PC-3 (cell line): ENCODE results near the gene FYN. TPM values are rescaled to one million over a fixed set of nuclear protein-coding genes. Genes with fewer than 3 reads are reported as not detected.

ENCODE experiments used
- ATAC-seq: fragments of 200-7000 bp; cut with Tn5 transposase; 2 replicates; pipeline ENCODE4 v1.9.1; 2020; ENCODE audit warnings: mild to moderate bottlenecking, moderate library complexity
- BruUV-seq: library from RNA; stranded (reverse); fragments of 400-500 nt; replicated peaks from 2 replicates; lab custom pipeline; 2021; lab: Mats Ljungman, UMichigan
- CTCF ChIA-PET: fragments of 300-600 bp; sonication (Branson Sonifier 250); formaldehyde crosslinking; loops from one replicate; lab custom pipeline; 2022; ENCODE audit warnings: antibody characterized with exemption; lab: Charles Lee
- POLR2A ChIA-PET: fragments of 300-600 bp; sonication (Branson Sonifier 250); formaldehyde crosslinking; loops from one replicate; lab custom pipeline; 2022; ENCODE audit warnings: antibody characterized with exemption; ENCODE audit not compliant: unreplicated experiment; lab: Charles Lee
- DNase-seq: peaks from one replicate; pipeline ENCODE4 v3.0.0-alpha.2; 2015
- H2AFZ ChIP-seq: fragments of 300-600 bp; sonication (generic); 2 replicates; pipeline ENCODE4 v1.6.0; 2016; ENCODE audit warnings: antibody characterized with exemption, low read length
- H3F3A ChIP-seq: fragments of 300-600 bp; sonication (generic); one replicate; pipeline ENCODE4 v1.6.0; 2017; ENCODE audit warnings: antibody characterized with exemption, low read length, control low read depth, mild to moderate bottlenecking; ENCODE audit not compliant: unreplicated experiment
- H3K27ac ChIP-seq: fragments of 300-600 bp; sonication (generic); 2 replicates; pipeline ENCODE4 v1.5.1; 2016; ENCODE audit warnings: mild to moderate bottlenecking, low read length
- H3K27me3 ChIP-seq: fragments of 300-600 bp; sonication (generic); 2 replicates; pipeline ENCODE4 v1.6.1; 2016; ENCODE audit warnings: low read length, mixed read lengths
- H3K36me3 ChIP-seq: fragments of 300-600 bp; sonication (generic); 2 replicates; pipeline ENCODE4 v1.6.1; 2016; ENCODE audit warnings: low read depth, mixed run types, low read length, mixed read lengths
- H3K4me1 ChIP-seq: fragments of 300-600 bp; sonication (generic); 2 replicates; pipeline ENCODE4 v1.5.1; 2016; ENCODE audit warnings: low read length; ENCODE audit not compliant: insufficient read depth
- H3K4me2 ChIP-seq: fragments of 300-600 bp; sonication (generic); 2 replicates; pipeline ENCODE4 v1.6.0; 2016; ENCODE audit warnings: low read length
- H3K4me3 ChIP-seq: fragments of 300-600 bp; sonication (generic); 2 replicates; pipeline ENCODE4 v1.5.1; 2016; ENCODE audit warnings: mild to moderate bottlenecking, low read length, mixed read lengths
- H3K79me2 ChIP-seq: fragments of 300-600 bp; sonication (generic); 2 replicates; pipeline ENCODE4 v1.6.1; 2017; ENCODE audit warnings: low read length, mixed read lengths
- H3K9ac ChIP-seq: fragments of 300-600 bp; sonication (generic); 2 replicates; pipeline ENCODE4 v1.6.0; 2016; ENCODE audit warnings: mild to moderate bottlenecking, low read length
- H3K9me2 ChIP-seq: fragments of 300-600 bp; sonication (generic); replicated peaks from 2 replicates; pipeline ENCODE4 v1.6.1; 2016; ENCODE audit warnings: mixed run types, low read length, mixed read lengths
- H3K9me3 ChIP-seq: fragments of 300-600 bp; sonication (generic); 2 replicates; pipeline ENCODE4 v1.6.1; 2016; ENCODE audit warnings: low read length, mixed read lengths
- H4K20me1 ChIP-seq: fragments of 300-600 bp; sonication (generic); 2 replicates; pipeline ENCODE4 v1.6.1; 2016; ENCODE audit warnings: low read length, mixed read lengths
- EZH2 ChIP-seq: fragments of 300-600 bp; sonication (generic); IDR thresholded peaks from one replicate; pipeline ENCODE4 v1.6.1; 2017; ENCODE audit warnings: antibody characterized with exemption, mild to moderate bottlenecking, low read length; ENCODE audit not compliant: unreplicated experiment
- EZH2phosphoT487 ChIP-seq: fragments of 300-600 bp; sonication (generic); IDR thresholded peaks from 2 replicates; pipeline ENCODE4 v1.6.1; 2018; ENCODE audit warnings: mild to moderate bottlenecking, antibody characterized with exemption, low read length, borderline replicate concordance
- intact Hi-C: fragments of 100-400 bp; cut with micrococcal nuclease; formaldehyde crosslinking; loops from 2 replicates; pipeline ENCODE4 v1.9.0; 2023
- total RNA-seq: library from RNA; depleted of rRNA; stranded (reverse); fragments of >200 nt; gene quantifications from 2 replicates; pipeline ENCODE4 v1.2.3, GENCODE V29; 2014
- TF ChIP-seq, protein P1 (sequence below): fragments of 300-600 bp; sonication (generic); conservative IDR thresholded peaks from 2 replicates; pipeline ENCODE4 v1.5.1; 2017; ENCODE audit warnings: antibody characterized with exemption, low read depth, mild to moderate bottlenecking, low read length

The FYN gene
- total RNA-seq, 1 experiment from 2014 or later: 27.6 TPM

DNA sequence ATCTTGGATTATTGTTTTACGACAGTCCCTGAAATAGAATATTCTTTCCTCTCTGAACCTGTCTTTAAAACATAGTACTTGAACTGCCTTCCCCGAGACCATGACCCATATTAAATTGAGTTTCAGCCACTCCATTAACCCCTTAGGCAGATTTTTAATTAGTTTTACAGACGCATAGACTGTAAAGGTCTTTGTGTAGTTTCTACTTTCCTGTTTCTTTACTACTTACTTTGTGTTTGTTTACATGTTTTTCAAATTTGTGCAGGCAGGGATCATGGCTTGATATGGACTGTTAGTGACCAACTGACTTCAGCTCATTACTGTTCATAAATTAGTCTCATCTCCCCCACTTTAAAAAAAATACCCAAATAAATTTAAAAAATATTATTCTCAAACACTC, 53.8 kb downstream of the FYN start:
- TF ChIP-seq EZH2phosphoT487 (no peak), EZH2 (no peak)
- TF ChIP-seq, protein P1, sequence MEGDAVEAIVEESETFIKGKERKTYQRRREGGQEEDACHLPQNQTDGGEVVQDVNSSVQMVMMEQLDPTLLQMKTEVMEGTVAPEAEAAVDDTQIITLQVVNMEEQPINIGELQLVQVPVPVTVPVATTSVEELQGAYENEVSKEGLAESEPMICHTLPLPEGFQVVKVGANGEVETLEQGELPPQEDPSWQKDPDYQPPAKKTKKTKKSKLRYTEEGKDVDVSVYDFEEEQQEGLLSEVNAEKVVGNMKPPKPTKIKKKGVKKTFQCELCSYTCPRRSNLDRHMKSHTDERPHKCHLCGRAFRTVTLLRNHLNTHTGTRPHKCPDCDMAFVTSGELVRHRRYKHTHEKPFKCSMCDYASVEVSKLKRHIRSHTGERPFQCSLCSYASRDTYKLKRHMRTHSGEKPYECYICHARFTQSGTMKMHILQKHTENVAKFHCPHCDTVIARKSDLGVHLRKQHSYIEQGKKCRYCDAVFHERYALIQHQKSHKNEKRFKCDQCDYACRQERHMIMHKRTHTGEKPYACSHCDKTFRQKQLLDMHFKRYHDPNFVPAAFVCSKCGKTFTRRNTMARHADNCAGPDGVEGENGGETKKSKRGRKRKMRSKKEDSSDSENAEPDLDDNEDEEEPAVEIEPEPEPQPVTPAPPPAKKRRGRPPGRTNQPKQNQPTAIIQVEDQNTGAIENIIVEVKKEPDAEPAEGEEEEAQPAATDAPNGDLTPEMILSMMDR: no peak
- Histone ChIP-seq H3K9me3 (no peaks in the 10 kb centered on the region), H3K79me2 (no peaks in the 10 kb centered on the region), H3K9me2 (no peaks in the 10 kb centered on the region), H3K9ac (no peak overlapping the region), H3F3A (no peaks in the 10 kb centered on the region), H3K36me3 (no peaks in the 10 kb centered on the region), H3K4me3 (no peak overlapping the region), H3K27ac (no peak overlapping the region), H3K4me1 (peaks cover 14% of the 10 kb centered on the region), H2AFZ (no peak overlapping the region), H3K27me3 (no peaks in the 10 kb centered on the region), H4K20me1 (no peaks in the 10 kb centered on the region), H3K4me2 (no peak overlapping the region)
- DNase-seq: no peak
- intact Hi-C loops: no loop called here
- ChIA-PET CTCF (no interaction called here), POLR2A (no interaction called here)
- no peak for ATAC-seq
- BruUV-seq: no TSS peak

DNA sequence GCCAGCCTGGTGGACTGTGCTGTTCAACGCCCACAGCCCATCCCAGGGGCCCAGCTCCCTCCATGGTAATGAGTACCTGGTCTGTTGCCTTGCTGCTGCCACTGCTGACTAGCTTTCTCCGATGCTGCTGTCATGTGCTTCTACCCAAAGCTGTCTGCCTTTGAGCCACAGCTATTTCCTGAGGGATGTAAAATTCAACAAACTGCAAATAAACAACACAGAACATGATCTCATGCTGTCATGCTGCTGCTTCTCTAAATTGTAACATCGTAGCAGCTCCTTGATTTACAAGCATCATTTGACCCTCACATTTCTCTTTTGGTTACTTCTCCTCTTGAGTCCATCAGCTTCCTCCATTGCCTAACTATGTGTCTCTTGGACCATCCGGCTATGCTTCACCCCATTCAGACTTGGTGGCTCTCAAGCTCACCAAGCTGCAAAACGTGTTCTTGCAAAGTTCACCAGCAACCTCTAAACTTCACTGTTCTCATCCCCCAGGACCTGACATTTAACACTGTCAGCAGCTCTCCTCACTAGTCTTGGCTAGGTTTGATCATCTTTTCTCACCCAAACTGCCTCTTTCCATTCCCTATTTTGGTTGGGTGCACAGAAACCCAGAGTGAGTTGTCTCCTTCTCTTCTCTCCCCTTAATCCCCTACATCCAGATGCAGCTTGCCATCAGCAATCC, 54.6 kb downstream of the FYN start:
- no peaks in the 10 kb centered on the region for H4K20me1 ChIP-seq
- intact Hi-C loops: no loop called here
- H3K9ac ChIP-seq: no peak overlapping the region
- no peak for DNase-seq
- CTCF ChIA-PET: no interaction called here
- H3F3A ChIP-seq: no peaks in the 10 kb centered on the region
- no peak overlapping the region for H3K4me3 ChIP-seq
- H3K27me3 ChIP-seq: no peaks in the 10 kb centered on the region
- no peak overlapping the region for H2AFZ ChIP-seq
- H3K27ac ChIP-seq: no peak overlapping the region
- no peak for TF ChIP-seq EZH2
- TF ChIP-seq, protein P1: no peak
- no peak for TF ChIP-seq EZH2phosphoT487
- no TSS peak for BruUV-seq
- POLR2A ChIA-PET: interaction anchor here (0.6 kb wide), 1 partner anchor 26 kb away, joined by 3 read pairs; no protein-coding TSS in a partner anchor
- H3K9me3 ChIP-seq: no peaks in the 10 kb centered on the region
- peaks cover 12% of the 10 kb centered on the region for H3K4me1 ChIP-seq
- H3K9me2 ChIP-seq: no peaks in the 10 kb centered on the region
- no peak overlapping the region for H3K4me2 ChIP-seq
- H3K79me2 ChIP-seq: no peaks in the 10 kb centered on the region
- H3K36me3 ChIP-seq: no peaks in the 10 kb centered on the region
- no peak for ATAC-seq

DNA sequence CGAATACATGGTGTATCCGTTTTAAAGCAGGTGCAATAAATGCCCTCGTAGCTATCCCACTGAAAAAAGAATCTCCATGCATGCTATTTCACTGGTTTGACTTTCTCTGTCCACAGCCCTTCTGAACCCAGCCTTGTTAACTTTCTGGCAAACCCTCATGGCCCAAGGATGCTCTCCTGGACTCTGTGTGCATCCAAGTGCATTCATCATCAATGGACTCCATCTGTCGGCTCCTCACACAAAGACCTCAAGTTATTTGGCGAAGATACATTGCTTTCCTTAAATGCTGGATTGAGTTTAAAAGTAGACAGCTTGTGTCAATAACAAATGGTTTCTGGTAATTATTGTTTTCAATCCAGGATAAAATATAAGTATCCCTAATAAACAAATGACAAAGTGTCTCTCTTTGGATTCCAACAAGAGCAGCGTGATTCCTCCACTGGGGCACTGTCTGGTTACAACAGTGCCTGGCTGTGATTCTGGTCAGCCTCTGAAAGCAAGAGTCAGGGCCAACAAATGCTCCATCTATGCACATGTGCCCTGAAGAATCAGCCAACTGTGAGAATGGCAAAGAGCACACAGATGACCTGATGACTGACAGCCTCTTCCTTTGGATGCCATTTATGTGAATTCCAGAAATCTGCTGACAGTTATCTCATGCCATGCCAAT, 55.7 kb downstream of the FYN start:
- BruUV-seq: no TSS peak
- no peaks in the 10 kb centered on the region for H3K27me3 ChIP-seq

More for the DNA sequence above, 55.7 kb downstream of the FYN start:
- Histone ChIP-seq H3K27ac (no peak overlapping the region), H3K9me2 (no peaks in the 10 kb centered on the region), H3F3A (no peaks in the 10 kb centered on the region), H3K4me3 (no peak overlapping the region), H3K9me3 (no peaks in the 10 kb centered on the region), H3K36me3 (no peaks in the 10 kb centered on the region), H4K20me1 (no peaks in the 10 kb centered on the region), H3K9ac (no peak overlapping the region), H2AFZ (no peak overlapping the region), H3K4me2 (no peak overlapping the region), H3K4me1 (peaks cover 17% of the 10 kb centered on the region), H3K79me2 (no peaks in the 10 kb centered on the region)
- ChIA-PET POLR2A (no interaction called here), CTCF (no interaction called here)
- no peak for TF ChIP-seq EZH2
- no peak for TF ChIP-seq EZH2phosphoT487
- TF ChIP-seq, protein P1: no peak
- intact Hi-C loops: no loop called here
- no peak for DNase-seq
- ATAC-seq: no peak
